Erythroblast (primary cell): ENCODE results near the gene TSC22D4.

Experiments used
- GATA1 ChIP-seq: IDR thresholded peaks from 2 replicates; pipeline ENCODE4 v1.6.1; 2011; ENCODE audit warnings: low read depth, mild to moderate bottlenecking, control low read depth, low read length, moderate library complexity
- POLR2A ChIP-seq: IDR thresholded peaks from 2 replicates; pipeline ENCODE4 v1.6.1; 2011; ENCODE audit warnings: mild to moderate bottlenecking, low read length

DNA sequence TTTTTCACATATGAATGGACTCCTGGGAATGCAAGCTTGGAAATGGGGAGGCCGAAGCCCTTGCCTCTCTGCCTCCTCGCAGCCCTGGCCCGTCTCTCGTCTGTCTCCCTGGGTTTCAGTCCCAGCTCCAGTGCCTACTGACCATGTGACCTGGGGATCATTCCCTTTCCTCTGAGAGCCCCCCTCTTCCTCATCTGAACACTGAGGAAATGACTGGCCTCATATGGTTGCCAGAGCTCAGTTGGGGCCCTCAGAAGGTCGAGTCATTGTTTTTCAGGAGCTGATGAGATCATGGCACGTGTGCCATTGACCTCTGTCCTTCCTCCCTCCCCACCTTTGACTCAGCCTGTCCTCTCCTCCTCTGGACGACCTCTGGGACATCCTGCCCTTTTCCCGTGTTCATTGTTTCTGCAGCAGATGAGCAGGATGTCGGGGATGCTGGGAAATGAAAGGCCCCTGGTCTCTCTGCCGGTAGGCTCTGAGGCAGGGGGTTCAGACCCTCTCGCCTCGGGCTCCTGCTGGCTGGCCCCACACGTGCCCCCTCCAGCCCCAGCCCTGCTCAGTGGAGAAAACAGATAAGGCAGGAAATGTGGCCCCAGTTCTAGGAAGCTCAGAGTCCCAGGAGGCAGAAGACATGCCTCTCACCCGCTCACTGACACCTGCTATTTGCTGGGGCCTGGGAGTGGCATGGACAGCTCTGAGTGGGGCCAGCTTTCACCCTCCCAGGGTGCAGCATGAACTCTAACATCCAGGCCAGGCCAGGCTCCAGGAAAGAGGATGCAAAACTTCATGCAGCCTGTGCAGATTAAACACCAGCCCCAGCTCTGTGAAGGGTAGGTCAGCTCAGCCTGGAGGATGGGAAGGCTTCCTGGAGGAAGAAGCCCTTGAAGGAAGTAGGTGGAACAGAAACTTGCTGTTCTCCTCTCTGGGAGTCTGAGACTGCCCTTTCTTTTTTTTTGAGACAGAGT lies 34.4 kb downstream of the TSC22D4 start:
- TF ChIP-seq POLR2A, result no peak
- TF ChIP-seq GATA1, result no peak
